HepG2 (cell line): Measurements from ENCODE around the gene ACAP1. TPM values are rescaled to one million over a fixed set of nuclear protein-coding genes. Genes with fewer than 3 reads are reported as not detected.

Experiments used
- ARID3A ChIP-seq: IDR thresholded peaks from 2 replicates; pipeline ENCODE4 v1.6.1; 2012; ENCODE audit warnings: low read depth, low read length, improper control_type of control experiment
- ARID5B ChIP-seq: IDR thresholded peaks from 2 replicates; pipeline ENCODE4 v1.4.0; 2020; ENCODE audit warnings: mild to moderate bottlenecking, missing genetic modification reagents
- DDIT3 ChIP-seq: sonication (generic); formaldehyde crosslinking; IDR thresholded peaks from 2 replicates; pipeline ENCODE4 v1.4.0; 2020; ENCODE audit warnings: mild to moderate bottlenecking, missing genetic modification reagents
- DNMT3B ChIP-seq: conservative IDR thresholded peaks from 2 replicates; pipeline ENCODE4 v1.6.1; 2016; ENCODE audit warnings: missing biosample characterization, control low read depth
- GATA4 ChIP-seq: sonication (generic); IDR thresholded peaks from 2 replicates; pipeline ENCODE4 v1.6.1; 2016; ENCODE audit warnings: antibody characterized with exemption, low read depth, borderline replicate concordance
- IRF2 ChIP-seq: IDR thresholded peaks from 2 replicates; pipeline ENCODE4 v1.6.1; 2018; ENCODE audit warnings: missing genetic modification reagents, missing compliant biosample characterization
- KDM4B ChIP-seq: sonication (generic); formaldehyde crosslinking; IDR thresholded peaks from 2 replicates; pipeline ENCODE4 v1.4.0; 2020; ENCODE audit warnings: missing genetic modification reagents
- NR1H2 ChIP-seq: sonication (generic); formaldehyde crosslinking; IDR thresholded peaks from 2 replicates; pipeline ENCODE4 v1.8.1; 2022; ENCODE audit warnings: low read depth, missing genetic modification reagents, borderline replicate concordance
- RAD21 ChIP-seq: fragments of 450-650 bp; formaldehyde crosslinking; IDR thresholded peaks from 2 replicates; pipeline ENCODE4 v1.5.0; 2020; ENCODE audit warnings: mild to moderate bottlenecking
- REXO4 ChIP-seq: sonication (generic); formaldehyde crosslinking; IDR thresholded peaks from 2 replicates; pipeline ENCODE4 v1.8.0; 2022; ENCODE audit warnings: missing genetic modification reagents, mild to moderate bottlenecking, borderline replicate concordance
- RFX3 ChIP-seq: IDR thresholded peaks from 2 replicates; pipeline ENCODE4 v1.6.1; 2016; ENCODE audit warnings: missing biosample characterization, missing genetic modification reagents
- THAP8 ChIP-seq: sonication (generic); formaldehyde crosslinking; IDR thresholded peaks from 2 replicates; pipeline ENCODE4 v1.5.1; 2020; ENCODE audit warnings: missing genetic modification reagents, mild to moderate bottlenecking, borderline replicate concordance
- WIZ ChIP-seq: sonication (generic); formaldehyde crosslinking; IDR thresholded peaks from 2 replicates; pipeline ENCODE4 v1.5.1; 2020; ENCODE audit warnings: mild to moderate bottlenecking, missing genetic modification reagents
- ZC3H13 ChIP-seq: sonication (generic); formaldehyde crosslinking; IDR thresholded peaks from 2 replicates; pipeline ENCODE4 v1.8.1; 2023; ENCODE audit warnings: mild to moderate bottlenecking, missing genetic modification reagents, moderate library complexity
- ZNF101 ChIP-seq: sonication (generic); formaldehyde crosslinking; IDR thresholded peaks from 2 replicates; pipeline ENCODE4 v1.4.0; 2020; ENCODE audit warnings: mild to moderate bottlenecking, low read depth, missing genetic modification reagents, borderline replicate concordance
- ZNF205 ChIP-seq: IDR thresholded peaks from 2 replicates; pipeline ENCODE4 v1.6.1; 2018; ENCODE audit warnings: missing biosample characterization, missing genetic modification reagents
- ZNF235 ChIP-seq: sonication (generic); formaldehyde crosslinking; IDR thresholded peaks from 2 replicates; pipeline ENCODE4 v1.8.1; 2023; ENCODE audit warnings: mild to moderate bottlenecking, missing genetic modification reagents, borderline replicate concordance
- ZNF264 ChIP-seq: sonication (generic); formaldehyde crosslinking; IDR thresholded peaks from 2 replicates; pipeline ENCODE4 v1.4.0; 2020; ENCODE audit warnings: missing genetic modification reagents
- ZNF569 ChIP-seq: sonication (generic); formaldehyde crosslinking; IDR thresholded peaks from 2 replicates; pipeline ENCODE4 v1.5.0; 2020; ENCODE audit warnings: mild to moderate bottlenecking, missing genetic modification reagents, moderate library complexity, borderline replicate concordance
- polyA plus RNA-seq, 8 experiments: library from polyadenylated mRNA; depleted of rRNA in 3 of 8; stranded (reverse) in 7 of 8; unstranded in 1 of 8; fragments of >200 nt; fragmentation: Illumina TruSeq in 4 of 8; extraction: Trizol in 4 of 8; gene quantifications; 2 replicates each; pipeline versions ENCODE4 v1.2.1 to v1.2.3, GENCODE V29; 2011 to 2016; ENCODE audit warnings: low read depth in 4 of 8, missing spikeins in 1 of 8, mixed read lengths in 1 of 8; ENCODE audit not compliant: insufficient read depth in 1 of 8
- total RNA-seq, 5 experiments: library from RNA; depleted of rRNA; stranded (reverse); fragments of >200 nt; fragmentation: Illumina TruSeq; extraction: Trizol; gene quantifications; 2 replicates each; pipeline ENCODE4 v1.2.3, GENCODE V29; 2016; ENCODE audit warnings: low read depth in 1 of 5
- TF ChIP-seq, protein P1 (sequence below): sonication (generic); formaldehyde crosslinking; IDR thresholded peaks from 2 replicates; pipeline ENCODE4 v1.4.0; 2020; ENCODE audit warnings: mild to moderate bottlenecking, low read depth, missing genetic modification reagents
- TF ChIP-seq, protein P2 (sequence below): sonication (generic); formaldehyde crosslinking; IDR thresholded peaks from 2 replicates; pipeline ENCODE4 v1.8.1; 2023; ENCODE audit warnings: missing genetic modification reagents, mild to moderate bottlenecking, borderline replicate concordance

ACAP1 gene
- total and polyA plus RNA-seq, 2 of the 13 experiments (the other 11 are each of a cell fraction or from before 2014, with no cell fraction given) = 1.3 to 2.5 TPM

GRCh38 chr17:7314719-7315569 lies 21.4 kb upstream of the ACAP1 start, which contains the start of gene GPS2 (continued):
- TF ChIP-seq ZNF569 (CRISPR knock-in tag) (no peak), GATA4 (no peak), DDIT3 (no peak), ARID3A (no peak), ZNF264 (CRISPR knock-in tag) (0 out of 2 replicates have a peak, but pooled peaks have one; percentile 58), ARID5B (peak; percentile 47), DNMT3B (CRISPR knock-in tag) (no peak), ZNF101 (CRISPR knock-in tag) (no peak), ZC3H13 (CRISPR knock-in tag) (peak; percentile 91), IRF2 (CRISPR knock-in tag) (peak; percentile 75), NR1H2 (CRISPR knock-in tag) (no peak), ZNF235 (CRISPR knock-in tag) (no peak), REXO4 (CRISPR knock-in tag) (no peak), ZNF205 (CRISPR knock-in tag) (peak; percentile 84), RAD21 (CRISPR knock-in tag) (peak; percentile 35; the same call in 1 of the 2 replicates), KDM4B (CRISPR knock-in tag) (peak; percentile 85), RFX3 (CRISPR knock-in tag) (no peak), THAP8 (CRISPR knock-in tag) (no peak), WIZ (CRISPR knock-in tag) (no peak; the same call in 1 of the 2 replicates)
- TF ChIP-seq, protein P1, sequence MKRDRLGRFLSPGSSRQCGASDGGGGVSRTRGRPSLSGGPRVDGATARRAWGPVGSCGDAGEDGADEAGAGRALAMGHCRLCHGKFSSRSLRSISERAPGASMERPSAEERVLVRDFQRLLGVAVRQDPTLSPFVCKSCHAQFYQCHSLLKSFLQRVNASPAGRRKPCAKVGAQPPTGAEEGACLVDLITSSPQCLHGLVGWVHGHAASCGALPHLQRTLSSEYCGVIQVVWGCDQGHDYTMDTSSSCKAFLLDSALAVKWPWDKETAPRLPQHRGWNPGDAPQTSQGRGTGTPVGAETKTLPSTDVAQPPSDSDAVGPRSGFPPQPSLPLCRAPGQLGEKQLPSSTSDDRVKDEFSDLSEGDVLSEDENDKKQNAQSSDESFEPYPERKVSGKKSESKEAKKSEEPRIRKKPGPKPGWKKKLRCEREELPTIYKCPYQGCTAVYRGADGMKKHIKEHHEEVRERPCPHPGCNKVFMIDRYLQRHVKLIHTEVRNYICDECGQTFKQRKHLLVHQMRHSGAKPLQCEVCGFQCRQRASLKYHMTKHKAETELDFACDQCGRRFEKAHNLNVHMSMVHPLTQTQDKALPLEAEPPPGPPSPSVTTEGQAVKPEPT = 0 out of 2 replicates have a peak, but pooled peaks have one; percentile 19
- TF ChIP-seq, protein P2, sequence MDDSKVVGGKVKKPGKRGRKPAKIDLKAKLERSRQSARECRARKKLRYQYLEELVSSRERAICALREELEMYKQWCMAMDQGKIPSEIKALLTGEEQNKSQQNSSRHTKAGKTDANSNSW (CRISPR knock-in tag) = no peak
